C4-2B (cell line): ENCODE data around the gene GDAP2.

Experiments used
- CTCF ChIP-seq: fragments of 450-650 bp; conservative IDR thresholded peaks from 2 replicates; pipeline ENCODE4 v1.5.1; 2017; ENCODE audit warnings: mild to moderate bottlenecking
- ZFX ChIP-seq: fragments of 450-650 bp; IDR thresholded peaks from 2 replicates; pipeline ENCODE4 v1.6.1; 2017

DNA sequence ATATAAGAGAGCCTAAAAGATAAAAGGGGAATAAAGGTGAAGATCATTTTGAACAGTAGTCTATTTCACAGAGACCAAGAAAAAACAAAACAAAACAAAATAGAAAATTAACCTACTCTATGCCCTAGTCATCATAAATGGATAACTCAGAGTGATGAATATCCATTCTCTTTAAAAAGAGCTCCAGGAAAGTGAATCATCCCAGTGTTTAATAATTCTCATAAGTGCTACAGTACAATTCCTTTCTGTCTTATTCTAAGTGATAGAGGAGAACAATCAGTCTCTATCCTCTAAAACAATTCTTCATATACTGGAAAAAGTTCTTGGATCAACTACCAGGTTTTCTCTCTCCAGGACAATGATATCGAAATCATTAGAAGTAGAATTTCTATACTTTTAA, 45.8 kb downstream of the GDAP2 start:
- TF ChIP-seq CTCF: no peak
- no peak for TF ChIP-seq ZFX
